ENCODE results near the gene EEF1E1.

Gene EEF1E1

GRCh38 chr6:8061736-8062135 is 40.6 kb downstream of the EEF1E1 start:
- TF ChIP-seq L3MBTL2 (conservative IDR thresholded peaks at IDR 0.05): no peak
- no peak for TF ChIP-seq FOXA1 (IDR thresholded peaks at IDR 0.05)
- TF ChIP-seq FOXK2 (IDR thresholded peaks at IDR 0.05): no peak
- no peak for TF ChIP-seq SP1 (IDR thresholded peaks at IDR 0.05)
- TF ChIP-seq ZNF384 (IDR thresholded peaks at IDR 0.05): no peak
- no peak for TF ChIP-seq ARNT (IDR thresholded peaks at IDR 0.05)
- TF ChIP-seq HDGF (IDR thresholded peaks at IDR 0.05; ENCODE audit: borderline replicate concordance): no peak
- no peak for TF ChIP-seq LEF1 (IDR thresholded peaks at IDR 0.05; ENCODE audit: borderline replicate concordance)
- TF ChIP-seq BHLHE40 (IDR thresholded peaks at IDR 0.05; ENCODE audit: borderline replicate concordance): no peak
- no peak for TF ChIP-seq SUZ12 (IDR thresholded peaks at IDR 0.05)
- no peak for TF ChIP-seq NFRKB (IDR thresholded peaks at IDR 0.05)
- TF ChIP-seq TARDBP (IDR thresholded peaks at IDR 0.05): no peak
- TF ChIP-seq CTBP1 (IDR thresholded peaks at IDR 0.05; ENCODE audit: borderline replicate concordance): no peak
- TF ChIP-seq FOXM1 (IDR thresholded peaks at IDR 0.05; ENCODE audit: borderline replicate concordance): no peak
- no peak for TF ChIP-seq ELF4 (IDR thresholded peaks at IDR 0.05)
- no peak for TF ChIP-seq PKNOX1 (IDR thresholded peaks at IDR 0.05)
- POLR2A ChIA-PET: no interaction called here
- no peak for DNase-seq (ENCODE audit: extremely low spot score)
- CTCF ChIA-PET: no interaction called here

GRCh38 chr6:8060346-8060745 is 42.0 kb downstream of the EEF1E1 start:
- POLR2A ChIA-PET: no interaction called here
- TF ChIP-seq CTBP1 (IDR thresholded peaks at IDR 0.05; ENCODE audit: borderline replicate concordance): no peak
- TF ChIP-seq FOXK2 (IDR thresholded peaks at IDR 0.05): no peak
- TF ChIP-seq SUZ12 (IDR thresholded peaks at IDR 0.05): no peak
- TF ChIP-seq TARDBP (IDR thresholded peaks at IDR 0.05): no peak
- no peak for TF ChIP-seq ARNT (IDR thresholded peaks at IDR 0.05)
- TF ChIP-seq ELF4 (IDR thresholded peaks at IDR 0.05): no peak
- no peak for TF ChIP-seq LEF1 (IDR thresholded peaks at IDR 0.05; ENCODE audit: borderline replicate concordance)
- no peak for TF ChIP-seq SP1 (IDR thresholded peaks at IDR 0.05)
- no peak for TF ChIP-seq HDGF (IDR thresholded peaks at IDR 0.05; ENCODE audit: borderline replicate concordance)
- no peak for TF ChIP-seq BHLHE40 (IDR thresholded peaks at IDR 0.05; ENCODE audit: borderline replicate concordance)
- no peak for TF ChIP-seq FOXM1 (IDR thresholded peaks at IDR 0.05; ENCODE audit: borderline replicate concordance)
- TF ChIP-seq NFRKB (IDR thresholded peaks at IDR 0.05): no peak
- TF ChIP-seq PKNOX1 (IDR thresholded peaks at IDR 0.05): no peak
- TF ChIP-seq FOXA1 (IDR thresholded peaks at IDR 0.05): no peak
- no peak for TF ChIP-seq ZNF384 (IDR thresholded peaks at IDR 0.05)
- no peak for TF ChIP-seq L3MBTL2 (conservative IDR thresholded peaks at IDR 0.05)
- CTCF ChIA-PET: no interaction called here

GRCh38 chr6:8059129-8059528 is 43.2 kb downstream of the EEF1E1 start:
- POLR2A ChIA-PET: interaction anchor here (1.2 kb wide), 1 partner anchor 333 kb away, joined by 3 read pairs; the partner anchor contains the start of gene BMP6
- no peak for DNase-seq (ENCODE audit: extremely low spot score)
- TF ChIP-seq FOXK2 (IDR thresholded peaks at IDR 0.05) (no peak), CTBP1 (IDR thresholded peaks at IDR 0.05; ENCODE audit: borderline replicate concordance) (no peak), PKNOX1 (IDR thresholded peaks at IDR 0.05) (no peak), LEF1 (IDR thresholded peaks at IDR 0.05; ENCODE audit: borderline replicate concordance) (no peak), HDGF (IDR thresholded peaks at IDR 0.05; ENCODE audit: borderline replicate concordance) (no peak), ELF4 (IDR thresholded peaks at IDR 0.05) (no peak), TARDBP (IDR thresholded peaks at IDR 0.05) (no peak), SUZ12 (IDR thresholded peaks at IDR 0.05) (no peak), NFRKB (IDR thresholded peaks at IDR 0.05) (no peak), FOXA1 (IDR thresholded peaks at IDR 0.05) (no peak), ARNT (IDR thresholded peaks at IDR 0.05) (no peak)
- CTCF ChIA-PET: interaction anchor here (0.7 kb wide), 2 partner anchors 367 to 1278 kb away, joined by 3 read pairs; no protein-coding TSS in a partner anchor

More at GRCh38 chr6:8060346-8060745, 42.0 kb downstream of the EEF1E1 start:
- DNase-seq (ENCODE audit: extremely low spot score): no peak

GRCh38 chr6:8057793-8058192 is 44.6 kb downstream of the EEF1E1 start:
- CTCF ChIA-PET: interaction anchor here (0.5 to 1.0 kb wide), 2 partner anchors 51 to 335 kb away, joined by 3 to 4 read pairs; no protein-coding TSS in a partner anchor
- POLR2A ChIA-PET: no interaction called here
- no peak for DNase-seq (ENCODE audit: extremely low spot score)
- TF ChIP-seq LEF1 (IDR thresholded peaks at IDR 0.05; ENCODE audit: borderline replicate concordance) (no peak), SUZ12 (IDR thresholded peaks at IDR 0.05) (no peak), PKNOX1 (IDR thresholded peaks at IDR 0.05) (no peak), BHLHE40 (IDR thresholded peaks at IDR 0.05; ENCODE audit: borderline replicate concordance) (no peak), FOXA1 (IDR thresholded peaks at IDR 0.05) (no peak), ELF4 (IDR thresholded peaks at IDR 0.05) (no peak), CTBP1 (IDR thresholded peaks at IDR 0.05; ENCODE audit: borderline replicate concordance) (no peak), TARDBP (IDR thresholded peaks at IDR 0.05) (no peak), FOXK2 (IDR thresholded peaks at IDR 0.05) (no peak)

- no peak for DNase-seq (ENCODE audit: extremely low spot score)
- TF ChIP-seq TARDBP (IDR thresholded peaks at IDR 0.05) (no peak), PKNOX1 (IDR thresholded peaks at IDR 0.05) (no peak), ZNF384 (IDR thresholded peaks at IDR 0.05) (no peak), LEF1 (IDR thresholded peaks at IDR 0.05; ENCODE audit: borderline replicate concordance) (no peak), ELF4 (IDR thresholded peaks at IDR 0.05) (no peak), SP1 (IDR thresholded peaks at IDR 0.05) (no peak), FOXA1 (IDR thresholded peaks at IDR 0.05) (no peak), NFRKB (IDR thresholded peaks at IDR 0.05) (no peak)
- CTCF ChIA-PET: no interaction called here
- POLR2A ChIA-PET: no interaction called here
These were observed 45.1 kb downstream of the EEF1E1 start for GRCh38 chr6:8057263-8057662.
